HG03025 (cell line): Measurements from ENCODE around the gene EYA3.

ENCODE experiments used
- ATAC-seq: cut with Tn5 transposase; IDR thresholded peaks from one replicate; pipeline ENCODE4 v1.9.1; 2021; ENCODE audit warnings: mild to moderate bottlenecking, moderate library complexity; ENCODE audit not compliant: unreplicated experiment, low FRiP score

Gene EYA3

DNA sequence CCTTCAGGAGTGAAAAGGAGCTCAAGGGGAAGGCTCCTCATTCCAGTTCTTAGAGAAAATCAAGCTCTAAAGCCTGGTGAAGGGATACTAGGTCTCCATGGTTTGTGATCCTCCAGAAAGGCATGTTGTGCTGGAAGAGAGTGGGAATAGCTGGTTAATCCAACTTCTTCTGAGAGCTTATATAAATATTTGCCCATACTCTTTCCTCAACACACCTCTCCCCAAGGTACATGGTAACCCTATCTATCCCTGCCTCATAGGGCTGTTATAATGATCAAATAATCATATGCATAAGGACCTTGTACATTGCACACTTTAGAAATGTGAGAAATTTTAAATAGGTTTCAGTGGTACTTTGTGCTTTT, 114.0 kb downstream of the EYA3 start:
- no peak for ATAC-seq

DNA sequence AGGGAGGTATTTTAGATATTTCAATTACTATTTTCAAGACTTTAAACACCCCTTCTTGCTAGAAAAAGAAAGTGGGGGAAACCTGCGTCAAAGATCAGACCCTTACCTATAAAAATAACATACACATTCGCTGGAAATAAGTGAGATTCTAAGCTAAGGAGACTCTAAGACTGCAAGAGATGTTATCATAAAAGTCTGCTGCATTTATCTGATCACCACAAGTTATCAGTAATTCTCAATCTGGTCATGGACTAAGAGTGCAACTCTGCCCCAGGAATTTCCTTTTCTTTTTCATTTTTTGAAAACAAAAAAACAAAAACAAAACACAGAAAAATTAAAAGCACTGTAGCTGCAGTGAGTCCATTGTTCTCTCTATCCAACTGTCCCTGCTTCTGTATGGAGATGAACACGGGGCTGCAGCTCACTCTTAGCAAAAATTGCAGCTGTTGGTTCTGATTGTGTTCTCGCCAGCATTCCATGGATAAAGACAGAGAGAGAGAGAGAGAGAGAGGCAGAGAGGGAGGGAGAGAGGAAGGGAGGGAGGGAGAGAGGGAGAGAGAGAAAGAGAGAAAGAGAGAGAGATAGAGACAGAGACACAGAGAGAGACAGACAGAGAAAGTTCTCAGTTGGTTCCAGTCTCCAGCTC, 114.5 kb downstream of the EYA3 start:
- ATAC-seq: no peak

DNA sequence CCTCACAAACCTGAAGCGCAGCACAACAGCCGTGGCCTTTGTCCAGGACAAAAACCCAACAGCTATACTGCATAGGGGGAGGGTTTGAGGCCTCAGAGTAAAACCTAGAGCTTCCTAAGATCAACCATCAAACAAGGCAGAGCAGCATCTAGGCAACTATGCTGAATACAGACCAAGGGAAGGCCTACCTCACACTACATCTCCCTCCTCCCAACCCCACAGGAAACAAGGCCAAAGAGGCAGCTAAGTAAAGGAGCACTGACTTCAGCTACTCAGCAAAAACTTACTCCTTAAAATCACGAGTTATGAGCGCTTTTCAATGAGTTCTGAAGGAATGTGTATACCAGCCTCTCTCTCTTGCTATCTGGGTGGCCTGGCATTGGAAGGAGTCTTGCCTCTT, 116.3 kb downstream of the EYA3 start:
- ATAC-seq: no peak

DNA sequence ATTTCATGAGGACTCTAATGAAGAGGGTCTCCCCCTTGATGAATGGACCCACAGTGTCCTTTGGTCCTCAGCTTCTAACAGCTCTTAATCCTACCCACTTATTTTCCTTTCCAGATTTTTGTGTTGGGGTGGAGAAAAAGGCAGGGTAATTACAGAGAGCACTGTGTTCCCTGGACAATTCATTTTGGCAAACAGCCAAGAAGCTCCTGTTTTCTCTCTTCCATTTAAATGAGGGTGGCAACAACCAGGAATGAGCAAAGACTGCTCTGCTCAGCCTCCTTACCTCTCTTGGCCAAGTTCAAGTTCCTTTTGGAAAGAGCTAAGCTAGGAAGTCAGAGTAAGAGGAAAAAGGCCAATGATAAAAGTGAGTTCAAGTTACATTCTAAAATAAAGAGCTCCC, 116.7 kb downstream of the EYA3 start:
- ATAC-seq: no peak

DNA sequence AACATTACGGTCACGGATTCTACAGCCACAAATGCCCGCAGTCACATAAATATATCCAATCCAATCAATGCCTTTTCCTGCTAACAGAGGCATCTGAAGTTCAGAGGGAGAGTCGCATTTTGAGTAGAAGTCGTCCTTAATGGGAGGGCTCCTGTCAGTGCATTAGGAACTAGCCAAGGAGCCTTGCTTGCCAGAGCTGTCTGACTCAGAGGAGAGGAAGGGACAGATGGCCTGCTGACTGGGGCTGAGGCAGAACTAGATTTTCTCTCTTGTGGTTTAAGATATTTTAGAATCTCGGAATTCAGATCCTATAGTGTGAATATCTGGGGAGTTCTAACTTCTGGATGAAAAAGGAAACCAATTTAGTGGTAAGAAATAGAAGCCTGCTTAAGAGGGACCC, 118.0 kb downstream of the EYA3 start:
- ATAC-seq: no peak

DNA sequence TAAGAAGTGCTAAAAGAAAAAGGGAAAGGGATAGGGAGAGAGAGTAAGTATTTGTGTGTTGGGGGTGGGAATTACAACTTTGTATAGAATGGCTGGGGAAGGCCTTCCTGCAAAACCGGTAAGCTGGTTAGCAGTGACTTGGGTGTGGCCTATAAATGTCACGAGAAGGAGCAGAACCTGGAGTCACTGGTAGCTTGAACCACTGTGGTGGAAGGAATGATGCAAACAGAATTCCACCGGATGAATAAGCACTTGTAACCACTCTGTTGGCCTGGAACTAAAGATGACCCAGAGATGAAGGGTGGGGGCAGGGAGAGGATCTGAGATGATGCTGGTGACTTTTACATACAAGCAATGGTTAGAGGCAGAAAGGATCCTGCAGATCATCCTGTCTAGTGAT, 119.7 kb downstream of the EYA3 start:
- ATAC-seq: no peak

GRCh38 chr1:27967884-27968466, 120.4 kb downstream of the EYA3 start:
- no peak for ATAC-seq

DNA sequence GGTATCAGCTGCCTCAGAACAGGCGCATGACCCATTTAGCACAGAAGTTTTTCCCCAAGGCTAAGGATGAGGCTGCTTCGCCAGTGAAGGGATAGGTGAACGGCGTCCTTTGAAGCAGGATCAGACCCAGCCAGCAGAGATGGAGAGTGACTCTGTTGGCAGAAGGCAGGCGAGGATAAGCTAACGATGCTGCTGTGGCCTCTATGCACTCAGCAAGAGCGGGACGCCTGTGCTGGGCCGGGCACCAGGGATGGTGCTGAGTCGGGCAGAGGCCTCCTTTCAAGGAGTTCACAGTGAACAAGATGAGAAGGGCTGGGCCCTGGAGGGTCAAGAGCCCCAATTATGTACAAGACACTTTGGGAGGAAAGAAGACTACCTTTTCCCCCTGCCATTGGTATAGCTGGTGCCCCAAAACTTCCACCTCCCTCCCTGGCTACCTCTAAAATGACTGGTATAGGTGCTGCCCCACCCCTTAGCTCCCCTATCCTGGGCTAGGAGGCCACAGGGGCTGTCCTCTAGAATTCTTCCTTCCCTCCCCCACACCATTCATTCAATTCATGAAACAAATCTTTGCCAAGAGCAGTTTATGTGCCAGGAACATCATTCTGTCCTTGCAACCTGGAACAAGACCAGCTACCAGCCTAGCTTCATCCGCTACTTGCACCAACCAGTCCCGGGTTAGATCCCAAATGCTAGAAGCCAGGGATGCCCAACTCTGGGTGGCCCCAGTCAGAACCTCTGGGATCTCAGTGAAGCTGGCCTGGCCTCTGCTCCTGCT, 121.1 kb downstream of the EYA3 start:
- no peak for ATAC-seq

- no peak for ATAC-seq
Measured at GRCh38 chr1:27966402-27967105, 121.9 kb downstream of the EYA3 start.

- ATAC-seq: no peak
Measured at GRCh38 chr1:27963393-27963792, 125.0 kb downstream of the EYA3 start.

- no peak for ATAC-seq
Measured at GRCh38 chr1:27961646-27962221, 126.7 kb downstream of the EYA3 start.

- no peak for ATAC-seq
Measured at GRCh38 chr1:27960762-27961645, 127.4 kb downstream of the EYA3 start.

DNA sequence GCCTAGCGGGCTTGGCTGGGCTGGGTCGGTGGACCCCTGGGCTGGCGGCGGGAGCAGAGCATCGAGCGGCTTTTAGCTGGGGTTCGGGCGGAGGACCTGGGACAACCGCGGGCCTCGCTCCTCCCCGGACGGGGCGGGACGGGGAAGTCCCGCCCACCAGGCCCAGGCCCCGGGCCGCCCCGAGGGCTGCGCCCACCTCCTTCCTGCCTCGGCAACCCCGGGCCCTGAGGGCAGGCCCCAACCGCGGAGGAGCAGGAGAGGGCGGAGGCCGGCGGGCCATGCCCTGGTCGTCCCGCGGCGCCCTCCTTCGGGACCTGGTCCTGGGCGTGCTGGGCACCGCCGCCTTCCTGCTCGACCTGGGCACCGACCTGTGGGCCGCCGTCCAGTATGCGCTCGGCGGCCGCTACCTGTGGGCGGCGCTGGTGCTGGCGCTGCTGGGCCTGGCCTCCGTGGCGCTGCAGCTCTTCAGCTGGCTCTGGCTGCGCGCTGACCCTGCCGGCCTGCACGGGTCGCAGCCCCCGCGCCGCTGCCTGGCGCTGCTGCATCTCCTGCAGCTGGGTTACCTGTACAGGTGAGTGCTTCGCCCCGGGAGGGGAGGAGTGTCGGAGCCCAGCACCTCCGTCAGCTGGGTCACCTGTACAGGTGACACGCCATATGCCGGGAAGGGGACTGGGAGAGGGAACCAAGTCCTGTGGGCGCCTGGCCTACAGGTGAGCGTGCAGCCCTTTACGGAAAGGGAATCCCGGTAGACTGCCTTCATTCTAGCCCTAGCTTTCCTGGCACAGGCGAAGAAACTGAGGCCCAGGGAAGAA, 128.4 kb downstream of the EYA3 start, which contains the start of gene XKR8:
XKR8 (plus strand) TSS at position 182 of the 812 bp plus-strand sequence; CDS start at position 279, 97 bp downstream.
- peak; percentile 67 for ATAC-seq

- ATAC-seq: no peak
Measured at GRCh38 chr1:27958513-27958912, 129.9 kb downstream of the EYA3 start.

DNA sequence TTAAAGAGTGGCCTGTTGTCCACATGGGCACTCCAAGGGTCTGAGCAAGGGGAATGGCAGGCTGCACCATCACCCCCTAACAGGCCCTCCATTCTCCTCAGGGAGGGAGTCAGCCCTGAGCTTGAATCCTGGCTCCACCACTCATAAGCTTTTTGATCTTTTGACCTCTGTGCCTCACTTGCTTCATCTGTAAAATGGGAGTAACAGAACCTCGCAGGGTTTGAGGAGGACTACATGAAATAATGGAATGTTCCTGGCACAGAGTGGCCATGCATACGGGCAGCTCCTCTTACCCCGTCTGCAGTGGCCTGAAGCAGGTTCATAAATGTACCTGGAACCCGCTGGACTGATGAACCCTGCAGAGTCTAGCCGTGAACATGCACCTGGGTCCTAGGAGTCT, 130.8 kb downstream of the EYA3 start:
- ATAC-seq: no peak

- no peak for ATAC-seq
Measured at GRCh38 chr1:27956761-27957160, 131.6 kb downstream of the EYA3 start.

- no peak for ATAC-seq
Measured at GRCh38 chr1:27955076-27955475, 133.3 kb downstream of the EYA3 start.

DNA sequence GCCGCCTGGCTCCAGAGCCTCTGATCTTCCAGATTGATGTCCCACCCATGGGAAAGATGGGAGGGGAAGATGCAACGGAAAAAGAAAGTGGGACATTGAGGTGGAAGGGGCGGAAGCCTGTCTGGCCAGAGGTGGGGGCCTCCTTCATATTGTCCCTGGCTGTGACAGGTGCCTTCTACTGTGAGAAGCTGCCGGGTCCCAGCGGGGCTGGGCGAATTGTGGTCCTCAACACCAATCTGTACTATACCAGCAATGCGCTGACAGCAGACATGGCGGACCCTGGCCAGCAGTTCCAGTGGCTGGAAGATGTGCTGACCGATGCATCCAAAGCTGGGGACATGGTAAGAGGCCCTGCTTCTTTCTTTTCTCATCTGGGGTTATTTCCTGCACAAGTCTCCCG, 134.2 kb downstream of the EYA3 start:
- no peak for ATAC-seq

DNA sequence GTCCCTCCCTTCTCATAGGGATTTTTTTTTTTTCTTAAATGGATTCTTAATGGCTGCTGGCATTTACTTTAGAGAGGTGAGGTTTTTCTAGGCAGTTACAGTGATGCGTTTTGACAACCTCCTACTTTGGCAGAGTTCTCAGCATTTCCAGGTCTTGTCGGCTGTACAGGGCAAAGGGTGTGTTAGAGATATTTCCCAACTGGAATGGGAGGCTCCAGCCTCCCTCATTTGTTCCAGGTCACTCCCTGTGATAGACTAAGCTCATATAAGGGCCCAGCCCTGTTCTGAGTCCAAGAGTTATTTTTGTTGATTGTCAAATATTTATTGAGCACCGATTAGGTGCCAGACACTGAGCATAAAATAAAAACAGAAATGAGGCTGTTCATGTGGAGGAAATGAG, 136.3 kb downstream of the EYA3 start:
- no peak for ATAC-seq
